ENCODE results near the gene MOB1A. TPM values are rescaled to one million over a fixed set of nuclear protein-coding genes. Genes with fewer than 3 reads are reported as not detected.

The MOB1A gene
- total and polyA plus RNA-seq, 2 of the 13 experiments (the other 11 are each of a cell fraction or from before 2014, with no cell fraction given), result 48.2 to 139 TPM

- POLR2A ChIA-PET, result interaction anchor here (1.7 to 1.9 kb wide), 2 partner anchors 9 to 10 kb away, joined by 6 to 7 read pairs; partner anchors contain the start of gene MOB1A
- H3K4me1 ChIP-seq (ENCODE audit: insufficient read depth, low read length), result no peaks in the 10 kb centered on the region
- FAIRE-seq (no peak), DNase-seq (ENCODE audit: low spot score) (no peak), ATAC-seq (no peak)
- CTCF ChIA-PET (ENCODE audit: low intra/inter-chr PET ratio, low total read pairs), result no interaction called here
- H3K4me3 ChIP-seq (replicated peaks in 1 of 3; ENCODE audit: insufficient read depth in 1 of 3, low read depth in 2 of 3, low read length in 3 of 3), result no peak overlapping the region
- 92% methylated on average over 2 of the region's 2 CpGs for WGBS (ENCODE audit: low lambda C conversion rate)
- no peak overlapping the region for H3K4me2 ChIP-seq (ENCODE audit: low read depth, low read length)
- H3K36me3 ChIP-seq (replicated peaks in 1 of 2; ENCODE audit: control insufficient read depth in 1 of 2, insufficient read depth in 2 of 2, low read length in 2 of 2), result peaks cover 31 to 66% of the 10 kb centered on the region in 2 experiments
- no peaks in the 10 kb centered on the region for H4K20me1 ChIP-seq (ENCODE audit: insufficient read depth, low read length)
- no peak overlapping the region for H3K9ac ChIP-seq (ENCODE audit: insufficient read depth, low read depth, low read length)
- H3K27me3 ChIP-seq (ENCODE audit: control insufficient read depth in 1 of 2, insufficient read depth in 2 of 2, low read length in 2 of 2), result no peaks in the 10 kb centered on the region
- peaks cover 9% of the 10 kb centered on the region for H3K79me2 ChIP-seq (ENCODE audit: insufficient read depth, low read length)
- H2AFZ ChIP-seq (ENCODE audit: low read length), result no peak overlapping the region
- in situ Hi-C loops (cut with HindIII; ENCODE audit: extremely low pct_ligation_motif_present, low pct_unique_long_range_greater_than_20kb) (no loop called here), intact Hi-C loops (cut with micrococcal nuclease; ENCODE audit: unreplicated experiment) (no loop called here)
- TF ChIP-seq EHMT2 (IDR thresholded peaks at IDR 0.05; ENCODE audit: borderline replicate concordance, low read depth, low read length) (no peak), ZMYM4 (CRISPR knock-in tag; IDR thresholded peaks at IDR 0.05) (no peak)
- TF ChIP-seq, protein P1, sequence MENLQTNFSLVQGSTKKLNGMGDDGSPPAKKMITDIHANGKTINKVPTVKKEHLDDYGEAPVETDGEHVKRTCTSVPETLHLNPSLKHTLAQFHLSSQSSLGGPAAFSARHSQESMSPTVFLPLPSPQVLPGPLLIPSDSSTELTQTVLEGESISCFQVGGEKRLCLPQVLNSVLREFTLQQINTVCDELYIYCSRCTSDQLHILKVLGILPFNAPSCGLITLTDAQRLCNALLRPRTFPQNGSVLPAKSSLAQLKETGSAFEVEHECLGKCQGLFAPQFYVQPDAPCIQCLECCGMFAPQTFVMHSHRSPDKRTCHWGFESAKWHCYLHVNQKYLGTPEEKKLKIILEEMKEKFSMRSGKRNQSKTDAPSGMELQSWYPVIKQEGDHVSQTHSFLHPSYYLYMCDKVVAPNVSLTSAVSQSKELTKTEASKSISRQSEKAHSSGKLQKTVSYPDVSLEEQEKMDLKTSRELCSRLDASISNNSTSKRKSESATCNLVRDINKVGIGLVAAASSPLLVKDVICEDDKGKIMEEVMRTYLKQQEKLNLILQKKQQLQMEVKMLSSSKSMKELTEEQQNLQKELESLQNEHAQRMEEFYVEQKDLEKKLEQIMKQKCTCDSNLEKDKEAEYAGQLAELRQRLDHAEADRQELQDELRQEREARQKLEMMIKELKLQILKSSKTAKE (CRISPR knock-in tag; IDR thresholded peaks at IDR 0.05; ENCODE audit: borderline replicate concordance), result no peak
- H3K9me3 ChIP-seq (ENCODE audit: low read length), result no peaks in the 10 kb centered on the region
- H3K27ac ChIP-seq (ENCODE audit: extremely low read length, insufficient read depth, low read length), result no peak overlapping the region
- no TSS peak for BruUV-seq (replicated peaks)
Observed at GRCh38 chr2:74168739-74169138, 9.9 kb downstream of the MOB1A start.

- no peak for DNase-seq (ENCODE audit: low spot score)
- Histone ChIP-seq H2AFZ (ENCODE audit: low read length) (no peak overlapping the region), H3K27ac (ENCODE audit: extremely low read length, insufficient read depth, low read length) (no peak overlapping the region), H4K20me1 (ENCODE audit: insufficient read depth, low read length) (no peaks in the 10 kb centered on the region), H3K9ac (ENCODE audit: insufficient read depth, low read depth, low read length) (no peak overlapping the region), H3K4me1 (ENCODE audit: insufficient read depth, low read length) (no peaks in the 10 kb centered on the region), H3K4me2 (ENCODE audit: low read depth, low read length) (no peak overlapping the region), H3K4me3 (replicated peaks in 1 of 3; ENCODE audit: insufficient read depth in 1 of 3, low read depth in 2 of 3, low read length in 3 of 3) (no peak overlapping the region), H3K36me3 (replicated peaks in 1 of 2; ENCODE audit: control insufficient read depth in 1 of 2, insufficient read depth in 2 of 2, low read length in 2 of 2) (peaks cover 34 to 80% of the 10 kb centered on the region in 2 experiments), H3K27me3 (ENCODE audit: control insufficient read depth in 1 of 2, insufficient read depth in 2 of 2, low read length in 2 of 2) (no peaks in the 10 kb centered on the region), H3K79me2 (ENCODE audit: insufficient read depth, low read length) (no peaks in the 10 kb centered on the region), H3K9me3 (ENCODE audit: low read length) (no peaks in the 10 kb centered on the region)
- WGBS (ENCODE audit: low lambda C conversion rate), result 97% methylated on average over 1 of the region's 1 CpG
- POLR2A ChIA-PET, result interaction anchor here (1.8 kb wide), 1 partner anchor 14 kb away, joined by 6 read pairs; the partner anchor contains the start of gene MOB1A
- in situ Hi-C loops (cut with HindIII; ENCODE audit: extremely low pct_ligation_motif_present, low pct_unique_long_range_greater_than_20kb) (no loop called here), intact Hi-C loops (cut with micrococcal nuclease; ENCODE audit: unreplicated experiment) (no loop called here)
- no peak for FAIRE-seq
- CTCF ChIA-PET (ENCODE audit: low intra/inter-chr PET ratio, low total read pairs), result no interaction called here
- no TSS peak for BruUV-seq (replicated peaks)
- ATAC-seq, result no peak
- TF ChIP-seq ZBTB37 (CRISPR knock-in tag; IDR thresholded peaks at IDR 0.05) (no peak), ZFY (CRISPR knock-in tag; IDR thresholded peaks at IDR 0.05) (no peak), ZNF563 (CRISPR knock-in tag; IDR thresholded peaks at IDR 0.05) (no peak), SIN3B (IDR thresholded peaks at IDR 0.05; ENCODE audit: low read length) (no peak), SOX13 (IDR thresholded peaks at IDR 0.05) (no peak), SOX13 (CRISPR knock-in tag; conservative IDR thresholded peaks at IDR 0.05 in 1 of 2, IDR thresholded peaks at IDR 0.05 in 1 of 2) (no peak), TCF7 (IDR thresholded peaks at IDR 0.05; ENCODE audit: low read depth) (no peak), HDAC6 (IDR thresholded peaks at IDR 0.05; ENCODE audit: low read depth, low read length) (no peak)
- TF ChIP-seq, protein P2, sequence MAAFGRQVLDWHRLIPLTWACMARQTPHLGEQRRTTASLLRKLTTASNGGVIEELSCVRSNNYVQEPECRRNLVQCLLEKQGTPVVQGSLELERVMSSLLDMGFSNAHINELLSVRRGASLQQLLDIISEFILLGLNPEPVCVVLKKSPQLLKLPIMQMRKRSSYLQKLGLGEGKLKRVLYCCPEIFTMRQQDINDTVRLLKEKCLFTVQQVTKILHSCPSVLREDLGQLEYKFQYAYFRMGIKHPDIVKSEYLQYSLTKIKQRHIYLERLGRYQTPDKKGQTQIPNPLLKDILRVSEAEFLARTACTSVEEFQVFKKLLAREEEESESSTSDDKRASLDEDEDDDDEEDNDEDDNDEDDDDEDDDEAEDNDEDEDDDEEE (CRISPR knock-in tag; IDR thresholded peaks at IDR 0.05), result no peak
- TF ChIP-seq, protein P3, sequence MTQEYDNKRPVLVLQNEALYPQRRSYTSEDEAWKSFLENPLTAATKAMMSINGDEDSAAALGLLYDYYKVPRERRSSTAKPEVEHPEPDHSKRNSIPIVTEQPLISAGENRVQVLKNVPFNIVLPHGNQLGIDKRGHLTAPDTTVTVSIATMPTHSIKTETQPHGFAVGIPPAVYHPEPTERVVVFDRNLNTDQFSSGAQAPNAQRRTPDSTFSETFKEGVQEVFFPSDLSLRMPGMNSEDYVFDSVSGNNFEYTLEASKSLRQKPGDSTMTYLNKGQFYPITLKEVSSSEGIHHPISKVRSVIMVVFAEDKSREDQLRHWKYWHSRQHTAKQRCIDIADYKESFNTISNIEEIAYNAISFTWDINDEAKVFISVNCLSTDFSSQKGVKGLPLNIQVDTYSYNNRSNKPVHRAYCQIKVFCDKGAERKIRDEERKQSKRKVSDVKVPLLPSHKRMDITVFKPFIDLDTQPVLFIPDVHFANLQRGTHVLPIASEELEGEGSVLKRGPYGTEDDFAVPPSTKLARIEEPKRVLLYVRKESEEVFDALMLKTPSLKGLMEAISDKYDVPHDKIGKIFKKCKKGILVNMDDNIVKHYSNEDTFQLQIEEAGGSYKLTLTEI (CRISPR knock-in tag; conservative IDR thresholded peaks at IDR 0.05), result no peak
Observed at GRCh38 chr2:74164761-74165160, 13.9 kb downstream of the MOB1A start.
